Activated CD8-positive, alpha-beta memory T cell treated with anti-CD3 and anti-CD28 coated beads for 4 hours (primary cell): ENCODE results near the gene HDAC8.
"Not testable (repeated sequence)": the region's sequence is repeated elsewhere in the genome, so short reads cannot be mapped to it uniquely, and the experiment has no call there.

Experiments used
- DNase-seq, 2 donors: peaks; one replicate each; pipeline ENCODE4 v3.0.0-alpha.2; 2020; ENCODE audit warnings: low read depth in 2 of 2

HDAC8 gene

DNA sequence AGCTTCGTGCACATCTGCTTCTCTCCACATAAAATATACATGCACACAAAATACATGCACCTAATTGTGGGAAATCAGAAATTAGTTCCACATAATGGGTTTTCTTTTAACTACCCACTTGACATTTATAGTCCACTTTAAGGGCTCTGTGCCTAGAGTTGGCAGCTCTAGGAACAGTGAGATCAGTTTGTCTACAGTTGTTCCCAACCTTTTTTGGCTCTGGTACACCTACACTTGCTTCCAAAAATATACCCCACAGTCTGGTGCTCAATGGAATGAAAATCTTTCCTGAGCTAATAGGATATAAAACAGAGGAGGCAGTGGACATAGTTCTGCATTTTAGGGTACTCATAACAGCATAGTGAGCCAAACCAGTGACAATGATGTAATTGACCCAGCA is 36.1 kb downstream of the HDAC8 start:
- DNase-seq, result no peak

DNA sequence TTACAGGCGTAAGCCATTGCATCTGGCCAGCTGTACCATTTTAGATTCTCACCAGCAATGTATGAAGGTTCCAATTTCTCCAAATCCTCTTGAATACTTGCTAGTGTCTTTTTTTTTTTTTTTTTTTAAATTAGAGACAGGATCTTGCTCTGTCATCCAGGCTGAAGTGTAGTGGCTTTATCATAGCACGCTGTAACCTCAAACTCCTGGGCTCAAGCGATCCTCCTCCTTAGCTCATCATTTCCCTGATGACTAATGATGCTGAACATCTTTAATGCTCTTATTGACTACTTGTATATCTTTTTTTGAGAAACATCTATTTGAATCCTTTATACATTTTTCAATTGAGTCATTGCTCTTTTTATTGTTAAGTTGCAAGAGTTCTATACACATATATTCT is 40.3 kb downstream of the HDAC8 start:
- no peak for DNase-seq

DNA sequence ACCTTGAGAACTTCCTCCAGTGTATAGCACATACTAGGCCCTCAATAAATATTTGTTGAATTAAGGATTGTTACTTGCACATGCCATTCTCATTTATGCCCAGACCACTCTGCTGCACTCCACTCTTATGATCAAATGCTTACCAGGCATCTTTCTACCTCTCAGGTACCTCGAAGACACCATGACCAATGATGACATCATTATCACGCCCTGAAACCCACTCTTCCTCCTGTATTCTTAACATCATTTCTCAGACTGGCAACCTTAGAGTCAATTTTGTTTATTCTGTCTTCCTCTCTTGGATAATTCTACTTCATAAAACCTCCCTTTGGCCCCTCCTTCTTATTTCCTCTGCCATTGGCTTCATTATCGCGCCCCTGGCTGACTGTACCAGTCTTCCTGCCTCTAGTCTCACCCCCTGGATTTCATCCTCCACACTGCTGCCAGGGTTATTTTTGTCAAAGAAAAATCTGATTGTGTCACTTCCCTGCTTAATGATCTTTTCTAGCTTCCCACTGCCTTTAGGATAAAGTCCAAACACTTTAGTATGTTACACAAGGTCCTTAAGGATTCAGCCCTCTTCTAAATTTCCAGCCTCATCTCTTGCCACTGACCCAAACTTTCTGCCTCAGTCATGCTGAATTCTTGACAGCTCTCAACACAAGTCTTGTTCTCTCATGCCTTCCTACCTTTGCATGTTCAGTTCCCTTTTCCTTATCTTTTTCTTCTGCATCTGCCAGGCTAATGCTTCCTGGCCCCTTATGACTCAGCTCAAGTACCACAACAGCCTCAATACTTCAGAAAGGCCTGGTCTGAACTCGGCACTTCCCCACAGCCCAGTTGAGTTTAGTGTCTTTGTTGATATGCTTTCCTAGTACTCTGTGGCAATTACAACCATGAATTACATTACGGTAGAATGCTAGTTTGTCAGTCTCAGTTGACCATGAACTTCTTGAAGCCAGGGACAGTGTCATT is 45.8 kb downstream of the HDAC8 start:
- DNase-seq, result no peak

DNA sequence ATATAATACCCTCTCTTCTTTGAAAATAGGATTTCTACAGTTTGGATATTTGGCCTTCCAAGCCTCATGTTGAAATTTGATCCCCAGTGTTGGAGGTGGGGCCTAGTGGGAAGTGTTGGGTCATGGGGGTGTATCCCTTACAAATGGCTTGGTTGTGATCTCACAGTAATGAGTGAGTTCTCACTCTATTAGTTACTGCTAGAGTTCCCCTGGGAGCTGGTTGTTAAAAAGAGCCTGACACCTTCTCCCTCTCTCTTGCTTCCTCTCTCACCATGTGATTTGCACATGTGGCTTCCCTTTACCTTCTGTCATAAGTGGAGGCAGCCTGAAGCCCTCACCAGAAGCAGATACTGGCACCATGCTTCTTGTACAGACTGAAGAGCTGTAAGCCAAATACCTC is 73.9 kb downstream of the HDAC8 start:
- no peak for DNase-seq

DNA sequence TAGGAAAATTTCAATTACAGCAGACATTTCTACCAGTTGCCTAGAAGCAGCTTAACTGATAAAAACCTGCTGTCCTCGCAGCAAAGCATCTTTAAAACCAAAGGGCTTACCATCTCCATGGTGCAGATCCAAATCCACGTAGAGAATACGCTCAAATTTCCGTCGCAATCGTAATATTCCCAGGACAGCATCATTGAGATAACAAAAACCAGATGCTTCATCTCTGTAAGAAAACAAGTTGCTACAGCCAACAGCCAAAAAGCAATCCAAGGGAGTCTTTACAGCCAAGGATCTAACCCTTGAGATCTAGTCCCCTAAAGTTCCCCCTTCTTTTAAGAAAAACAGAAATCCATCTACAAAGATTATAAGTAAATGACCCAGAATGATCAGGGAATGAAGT is 77.6 kb downstream of the HDAC8 start:
- DNase-seq, result no peak

DNA sequence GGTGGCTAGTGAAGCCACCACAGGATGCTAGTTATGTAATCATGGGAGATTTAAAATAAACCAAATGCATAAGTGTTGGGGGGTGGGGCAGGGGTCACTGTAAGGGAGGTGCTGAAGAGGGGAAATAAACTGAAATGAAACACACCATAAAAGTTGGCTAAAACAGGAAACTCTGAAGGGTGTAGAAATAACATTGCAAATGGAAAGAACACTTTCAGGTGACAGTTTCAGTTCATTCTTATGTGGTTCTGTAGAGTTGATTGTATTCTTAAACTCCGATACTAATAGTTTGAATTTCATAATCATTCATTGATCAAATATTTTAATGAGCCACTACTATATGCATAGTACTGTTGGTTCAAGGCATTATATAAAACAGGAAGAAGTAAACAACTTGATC is 80.1 kb downstream of the HDAC8 start:
- DNase-seq, result no peak

DNA sequence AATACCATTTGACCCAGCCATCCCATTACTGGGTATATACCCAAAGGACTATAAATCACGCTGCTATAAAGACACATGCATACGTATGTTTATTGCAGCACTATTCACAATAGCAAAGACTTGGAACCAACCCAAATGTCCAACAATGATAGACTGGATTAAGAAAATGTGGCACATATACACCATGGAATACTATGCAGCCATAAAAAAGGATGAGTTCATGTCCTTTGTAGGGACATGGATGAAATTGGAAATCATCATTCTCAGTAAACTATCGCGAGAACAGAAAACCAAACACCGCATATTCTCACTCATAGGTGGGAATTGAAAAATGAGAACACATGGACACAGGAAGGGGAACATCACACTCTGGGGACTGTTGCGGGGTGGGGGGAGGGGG is 82.4 kb downstream of the HDAC8 start:
- not testable (repeated sequence) for DNase-seq

DNA sequence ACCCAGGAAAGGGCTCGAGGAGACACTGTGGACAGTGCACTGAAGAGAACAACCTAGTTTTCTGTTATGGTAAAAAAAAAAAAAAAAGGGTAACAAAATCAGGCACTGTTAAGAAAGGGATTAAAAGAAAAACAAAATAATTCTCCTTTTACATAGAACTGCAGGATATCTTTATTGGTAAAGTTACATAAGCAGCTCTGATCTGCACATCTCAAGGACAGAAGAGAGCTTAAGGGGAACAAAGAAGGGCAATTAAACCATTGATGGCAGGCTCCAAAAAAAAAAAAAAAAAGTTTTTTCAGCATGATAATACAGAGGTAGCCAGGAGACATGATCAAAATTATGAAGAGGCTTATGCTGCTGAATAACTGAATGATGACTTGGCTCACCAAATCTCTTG is 85.0 kb downstream of the HDAC8 start:
- DNase-seq, result no peak

DNA sequence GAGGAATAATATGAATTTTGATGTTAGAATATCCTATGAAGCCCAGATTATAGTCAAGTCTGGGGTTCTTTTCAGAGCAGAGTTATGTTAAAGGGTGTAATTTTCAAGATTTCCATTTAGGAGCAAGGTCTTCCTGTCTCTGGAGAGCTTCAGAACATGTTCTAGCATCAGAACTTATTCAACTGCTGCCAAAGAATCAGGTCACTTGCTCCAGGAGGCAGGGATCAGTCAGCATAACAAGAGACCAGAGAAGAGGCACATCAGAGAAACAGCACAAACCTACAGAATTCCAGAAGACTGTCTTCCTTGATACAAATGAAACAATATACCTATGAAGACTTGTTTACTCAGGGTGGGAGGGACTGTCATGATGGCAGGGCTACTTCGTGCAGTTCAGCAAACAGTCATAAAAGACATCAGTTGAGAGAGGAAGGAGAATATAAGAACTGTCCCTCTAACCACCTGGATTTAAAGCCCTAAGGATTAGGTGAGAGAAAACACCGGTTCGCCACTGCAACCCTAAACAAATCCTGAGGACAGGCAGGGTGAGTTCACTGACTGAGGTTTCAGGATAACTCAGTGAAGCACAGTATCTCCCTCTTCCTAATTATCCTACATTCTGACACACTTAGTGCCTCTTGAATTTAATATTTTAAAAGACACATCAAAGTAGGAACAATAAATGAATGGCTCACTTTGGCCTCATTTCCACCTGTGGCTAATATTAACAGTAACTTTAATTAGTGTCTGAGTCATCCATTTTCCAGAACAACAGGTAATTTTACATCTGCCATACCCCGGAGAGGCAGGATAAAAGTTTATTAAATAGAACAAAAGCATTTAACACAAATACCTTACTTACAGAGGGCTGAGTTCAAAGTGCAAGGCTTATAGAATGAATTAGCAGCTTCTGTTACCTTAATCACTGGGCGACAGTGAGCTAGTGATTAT is 93.0 kb downstream of the HDAC8 start:
- no peak for DNase-seq

DNA sequence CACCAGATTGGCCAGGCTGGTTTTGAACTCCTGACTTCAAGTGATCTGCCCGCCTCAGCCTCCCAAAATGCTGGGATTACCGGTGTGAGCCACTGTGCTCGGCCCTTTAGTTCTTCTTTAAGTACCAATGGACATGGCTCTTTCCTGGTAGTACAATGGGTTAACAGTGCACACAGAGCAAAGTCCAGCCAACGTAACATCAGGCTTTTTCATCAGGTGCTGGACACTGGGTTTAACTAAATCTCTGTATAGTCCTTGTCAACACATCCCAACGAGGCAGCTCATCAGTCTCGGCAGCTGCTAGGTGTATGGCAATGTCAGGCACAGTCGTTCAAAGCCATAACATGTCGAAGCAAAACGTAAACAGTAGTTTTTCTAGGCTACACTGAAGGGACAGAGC is 93.8 kb downstream of the HDAC8 start:
- DNase-seq, result no peak

DNA sequence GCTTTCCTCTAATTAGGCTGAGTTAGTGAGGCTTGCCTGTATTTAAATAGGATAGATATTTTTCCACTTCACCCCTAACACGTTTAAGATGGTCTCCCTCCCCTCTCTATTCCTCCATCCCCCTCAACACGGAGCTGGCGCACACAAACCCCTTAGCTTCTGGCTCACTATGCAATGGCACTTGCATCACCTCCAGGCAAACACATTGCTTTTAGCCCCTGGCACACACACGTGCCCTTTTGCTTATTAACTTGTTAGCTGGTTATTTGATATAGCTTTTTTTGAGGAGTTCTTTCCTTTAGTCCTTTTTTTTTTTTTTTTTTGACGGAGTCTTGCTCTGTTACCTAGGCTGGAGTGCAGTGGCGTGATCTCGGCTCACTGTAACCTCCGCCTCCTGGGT is 94.3 kb downstream of the HDAC8 start:
- DNase-seq, result no peak

DNA sequence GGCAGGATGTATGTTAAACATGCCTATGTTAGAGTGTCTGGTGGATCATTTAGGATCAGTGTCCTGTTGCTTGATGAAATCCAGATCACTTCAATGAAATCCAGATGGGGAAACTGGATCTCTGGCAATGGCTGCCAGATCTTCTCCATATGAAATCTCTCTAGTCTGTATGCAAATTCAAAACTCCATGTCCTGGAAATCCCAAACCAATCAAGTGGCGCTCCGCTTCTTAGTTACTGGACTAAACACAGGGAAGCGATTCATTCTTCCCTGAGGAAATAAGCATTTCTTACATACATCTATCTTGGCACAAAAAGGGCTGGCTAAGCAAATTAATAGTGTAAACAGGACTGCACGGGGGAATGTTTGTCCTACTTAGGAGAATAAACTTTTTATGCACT is 94.9 kb downstream of the HDAC8 start:
- DNase-seq, result no peak

DNA sequence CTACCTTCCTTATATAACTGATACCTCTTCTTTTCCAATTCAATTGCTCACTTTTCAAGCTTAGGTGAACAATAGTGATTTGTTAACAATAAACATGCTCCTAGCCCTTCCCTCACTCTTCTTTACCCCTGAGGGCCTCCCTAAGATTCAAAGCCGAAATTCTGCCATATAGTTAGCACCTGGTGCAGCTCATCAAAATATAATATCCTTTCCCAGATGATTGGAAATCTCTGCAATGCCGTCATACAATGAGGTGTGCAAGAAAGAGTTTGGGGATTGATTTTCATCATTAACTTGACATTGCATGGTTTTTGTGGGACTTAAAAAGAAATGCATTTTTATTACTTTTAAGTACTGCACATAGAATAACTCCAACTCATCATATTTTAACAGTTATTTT is 95.3 kb downstream of the HDAC8 start:
- no peak for DNase-seq

DNA sequence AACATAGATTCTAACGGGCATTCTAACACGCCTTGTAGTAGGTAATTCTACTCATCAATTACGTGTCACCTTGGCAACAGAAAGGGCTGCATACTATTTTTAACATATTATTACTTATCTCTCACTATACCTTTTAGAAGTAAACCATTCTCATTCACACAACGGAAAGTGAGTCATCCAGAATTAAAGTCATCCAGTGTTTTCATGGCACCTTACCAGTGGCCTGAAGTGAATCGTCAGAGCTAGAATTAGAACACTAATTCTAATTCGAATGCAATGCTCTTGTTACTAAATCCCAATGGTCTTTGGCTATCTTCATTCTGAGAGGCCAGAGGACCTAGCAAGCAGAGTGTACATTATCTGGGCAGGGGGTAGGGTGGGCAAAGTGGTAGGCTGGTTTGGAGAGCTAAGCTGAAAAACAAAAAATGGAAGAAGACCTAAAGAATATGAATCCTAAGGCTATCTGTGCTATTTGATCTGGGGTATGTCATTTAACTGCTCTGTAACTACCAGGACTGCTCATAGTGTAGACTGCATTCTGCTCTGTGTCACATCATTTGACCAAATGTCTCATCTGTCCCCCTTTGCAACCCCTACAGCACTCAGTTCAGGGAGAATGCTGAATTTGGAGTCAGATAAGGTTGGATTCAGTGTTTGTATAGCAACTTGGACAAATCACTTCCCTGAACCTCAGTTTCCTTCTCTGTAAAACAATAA is 96.5 kb downstream of the HDAC8 start:
- no peak for DNase-seq

DNA sequence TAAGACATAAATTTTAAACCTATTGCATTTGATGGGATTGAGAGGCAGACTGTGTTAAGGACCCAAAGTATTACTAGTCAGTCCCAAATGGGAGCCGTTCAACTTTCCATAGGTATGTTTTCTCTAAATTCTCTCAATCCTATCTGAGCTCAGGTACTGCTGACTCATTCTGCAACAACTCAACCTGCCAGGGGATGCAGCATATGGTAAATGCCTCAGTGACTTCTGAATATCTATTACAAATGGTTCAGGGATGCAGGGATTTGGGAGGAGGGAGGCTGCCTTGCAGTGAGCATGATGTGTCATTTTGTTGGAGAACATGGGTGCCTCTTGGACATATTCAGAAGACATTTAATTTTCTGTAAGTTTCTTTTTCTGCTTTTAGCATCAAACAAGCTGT is 97.3 kb downstream of the HDAC8 start:
- no peak for DNase-seq

DNA sequence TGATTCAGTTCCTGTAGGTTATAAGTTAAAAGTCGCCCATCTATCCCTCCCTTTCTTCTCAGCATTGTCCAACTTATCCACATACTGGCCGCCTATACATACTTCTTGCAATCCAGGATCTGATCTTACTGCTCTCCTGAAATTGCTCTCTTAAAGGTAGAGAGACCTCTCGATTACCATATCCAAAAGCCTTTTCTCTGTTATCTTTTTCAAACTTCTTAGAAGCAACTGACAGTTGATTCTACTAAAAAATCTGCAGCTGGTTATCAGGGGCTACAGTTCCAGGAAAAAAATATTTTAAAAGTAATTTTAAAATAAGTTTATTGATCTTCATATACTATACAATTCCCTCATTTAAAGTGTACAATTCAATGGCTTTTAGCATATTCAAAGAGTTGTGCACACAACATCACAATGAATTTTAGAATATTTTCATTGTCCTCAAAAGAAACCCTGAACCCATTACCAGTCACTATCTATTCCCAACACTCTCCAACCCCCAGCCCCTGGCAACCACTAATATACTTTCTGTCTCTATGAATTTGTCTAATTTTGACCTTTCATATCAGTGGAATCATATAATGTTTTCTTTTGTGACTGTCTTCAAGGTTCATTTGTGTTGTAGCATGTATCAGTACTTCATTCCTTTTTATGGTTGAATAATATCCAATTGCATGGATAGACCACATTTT is 102.0 kb downstream of the HDAC8 start:
- DNase-seq, result no peak

DNA sequence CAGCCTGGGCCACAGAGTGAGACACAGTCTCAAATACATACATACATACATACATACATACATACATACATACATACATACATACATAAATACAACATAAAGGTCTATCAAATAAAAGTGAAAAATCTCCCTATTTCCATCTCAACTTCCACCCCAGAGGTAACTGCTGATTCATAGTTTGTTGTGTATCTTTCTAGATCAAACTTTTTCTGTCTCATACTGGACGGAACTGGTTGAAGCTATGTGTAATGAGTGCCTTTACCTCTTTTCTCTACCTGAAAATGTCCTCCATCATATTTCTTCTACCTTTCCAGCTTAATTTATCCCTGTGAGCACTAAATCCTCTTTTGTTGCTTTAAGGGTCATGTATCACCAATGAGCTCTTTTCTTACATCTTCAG is 102.5 kb downstream of the HDAC8 start:
- DNase-seq, result no peak

DNA sequence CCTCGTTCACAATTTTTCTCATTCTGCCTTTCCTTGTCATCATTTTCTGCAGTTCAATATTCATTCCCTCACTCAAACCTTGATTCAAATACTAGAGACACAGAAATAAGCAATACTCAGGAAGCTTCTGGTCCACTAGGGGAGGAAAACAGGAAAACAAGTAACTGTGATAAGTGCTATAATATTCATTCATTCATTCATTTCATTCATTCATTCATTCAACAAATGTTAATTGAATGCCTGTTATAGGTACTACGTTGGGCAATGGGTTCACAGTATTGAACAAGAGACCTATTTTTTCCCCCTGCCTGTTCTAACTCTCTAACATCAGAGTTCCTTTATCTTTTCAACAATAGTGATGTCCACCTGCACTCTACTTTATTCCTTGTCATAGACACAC is 104.0 kb downstream of the HDAC8 start:
- DNase-seq, result no peak

DNA sequence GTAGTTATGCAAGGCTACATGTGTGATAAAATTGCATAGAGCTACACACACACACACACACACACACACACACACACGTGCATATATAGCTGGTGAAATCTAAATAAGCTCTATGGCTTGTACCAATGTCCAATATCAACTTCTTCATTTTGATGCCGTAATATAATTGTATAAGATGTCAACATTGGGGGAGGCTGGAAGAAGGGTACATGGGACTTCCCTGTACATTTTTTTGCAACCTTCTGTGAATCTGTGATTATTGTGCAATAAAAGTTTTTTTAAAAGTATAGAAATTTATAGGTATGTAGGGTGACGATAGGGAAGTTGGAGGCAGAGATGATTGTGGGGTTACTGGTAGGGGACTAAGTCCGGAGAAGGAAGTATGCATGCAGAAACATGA is 105.5 kb downstream of the HDAC8 start:
- no peak for DNase-seq

DNA sequence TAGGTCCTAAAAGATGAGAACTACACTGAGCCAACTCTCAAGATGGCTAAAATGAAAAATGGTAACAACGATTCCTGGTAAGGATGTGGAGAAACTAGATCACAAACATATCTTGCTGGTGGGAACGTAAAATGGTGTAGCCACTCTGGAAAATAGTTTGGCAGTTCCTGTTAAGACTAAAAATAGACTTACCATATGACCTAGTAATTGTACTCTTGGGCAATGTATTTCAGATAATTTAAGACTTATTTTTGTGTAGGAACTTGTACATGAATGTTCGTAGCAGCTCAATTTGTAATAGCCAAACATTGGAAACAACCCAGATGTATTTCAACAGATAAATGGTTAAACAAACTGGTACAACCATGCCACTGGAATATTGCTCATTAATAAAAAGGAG is 106.2 kb downstream of the HDAC8 start:
- DNase-seq, result no peak

DNA sequence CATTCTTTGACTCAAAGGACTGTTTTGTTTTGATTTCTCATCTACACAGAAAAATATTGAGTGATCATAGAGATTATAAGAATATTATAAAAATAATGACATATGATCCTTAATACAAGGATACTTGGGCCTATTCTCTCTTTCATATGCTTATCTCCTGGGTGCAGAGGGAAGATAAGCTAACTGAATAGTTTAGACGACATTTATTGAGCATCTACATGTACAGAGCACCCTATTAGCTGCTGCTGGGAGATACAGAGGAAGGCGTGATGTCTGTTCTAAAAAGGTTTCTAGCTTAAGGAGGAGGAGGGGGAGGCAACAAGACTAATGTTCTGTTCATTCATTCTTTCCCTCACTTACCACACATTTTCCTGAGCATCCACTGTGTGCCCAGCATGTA is 106.8 kb downstream of the HDAC8 start:
- no peak for DNase-seq
